Suprapubic skin (tissue), 4 donors: Measurements from ENCODE around the gene BLZF1. TPM values are rescaled to one million over a fixed set of nuclear protein-coding genes. Genes with fewer than 3 reads are reported as not detected.

Experiments used
- DNase-seq, 2 donors: peaks; one replicate each; pipeline ENCODE4 v3.0.0-alpha.2; 2019; ENCODE audit warnings: low spot score in 2 of 2
- H3K27ac ChIP-seq: fragments of 200-600 bp; sonication (generic); one replicate; pipeline ENCODE4 v1.5.1; 2019
- H3K27me3 ChIP-seq: fragments of 200-600 bp; sonication (generic); one replicate; pipeline ENCODE4 v1.5.1; 2019
- H3K36me3 ChIP-seq: fragments of 200-600 bp; sonication (generic); one replicate; pipeline ENCODE4 v1.5.1; 2019
- H3K4me1 ChIP-seq: fragments of 200-600 bp; sonication (generic); one replicate; pipeline ENCODE4 v1.5.1; 2019
- H3K4me3 ChIP-seq: fragments of 200-600 bp; sonication (generic); one replicate; pipeline ENCODE4 v1.5.1; 2019; ENCODE audit warnings: mild to moderate bottlenecking
- H3K9me3 ChIP-seq: fragments of 200-600 bp; sonication (generic); one replicate; pipeline ENCODE4 v1.5.1; 2019
- EP300 ChIP-seq: sonication (generic); formaldehyde crosslinking; IDR thresholded peaks from one replicate; pipeline ENCODE4 v1.6.1; 2017; ENCODE audit warnings: antibody characterized with exemption
- POLR2A ChIP-seq, 2 donors: fragments of 450-650 bp; IDR thresholded peaks; one replicate each; pipeline ENCODE4 v1.6.1; 2017; ENCODE audit warnings: antibody characterized with exemption in 2 of 2, mild to moderate bottlenecking in 2 of 2, moderate library complexity in 2 of 2
- POLR2AphosphoS5 ChIP-seq, 3 donors: sonication (generic); formaldehyde crosslinking; IDR thresholded peaks; one replicate each; pipeline ENCODE4 v1.6.1; 2017; ENCODE audit warnings: antibody characterized with exemption in 3 of 3
- WGBS: methylation state at CpG from one replicate; pipeline ENCODE4 v1.1.5; 2018; 5-methylcytosine and 5-hydroxymethylcytosine counted together
- total RNA-seq, 4 donors: library from RNA; depleted of rRNA; stranded (reverse); fragments of >200 nt; gene quantifications; one replicate each; pipeline ENCODE4 v1.1.0, GENCODE V29; 2016
- TF ChIP-seq, protein P1 (sequence below), 2 donors: fragments of 200-600 bp in 1 of 2; fragments of 450-650 bp in 1 of 2; sonication (generic) in 1 of 2; IDR thresholded peaks; one replicate each; pipeline ENCODE4 v1.5.1; 2016 to 2019; ENCODE audit warnings: antibody characterized with exemption in 2 of 2, mild to moderate bottlenecking in 1 of 2, moderate library complexity in 1 of 2

Gene BLZF1
- total RNA-seq, 4 donors from 2014 or later, result 16.3 to 26.5 (median 25.9) TPM

DNA sequence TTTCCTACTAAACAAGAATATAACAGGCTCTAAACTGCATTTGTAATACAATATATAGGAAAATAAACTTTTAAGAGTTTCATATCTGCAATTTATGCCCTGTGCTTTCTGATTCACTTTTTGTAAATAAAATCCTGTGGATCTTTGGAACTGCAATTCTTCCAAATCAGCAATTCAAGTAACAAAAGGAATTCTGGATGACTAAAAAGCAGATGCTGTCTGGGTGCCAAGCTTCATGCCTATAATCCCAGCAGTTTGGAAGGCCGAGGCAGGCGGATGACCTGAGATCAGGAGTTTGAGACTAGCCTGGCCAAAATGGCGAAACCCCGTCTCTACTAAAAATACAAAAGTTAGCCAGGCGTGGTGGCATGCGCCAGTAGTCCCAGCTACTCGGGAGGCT lies 6.7 kb upstream of the BLZF1 start:
- 90% methylated on average over 7 of the region's 7 CpGs for WGBS
- DNase-seq, result no peak
- no peak for TF ChIP-seq POLR2A (IDR thresholded peaks at IDR 0.05)
- no peak for TF ChIP-seq EP300
- TF ChIP-seq POLR2AphosphoS5 (IDR thresholded peaks at IDR 0.05), result no peak
- TF ChIP-seq, protein P1, sequence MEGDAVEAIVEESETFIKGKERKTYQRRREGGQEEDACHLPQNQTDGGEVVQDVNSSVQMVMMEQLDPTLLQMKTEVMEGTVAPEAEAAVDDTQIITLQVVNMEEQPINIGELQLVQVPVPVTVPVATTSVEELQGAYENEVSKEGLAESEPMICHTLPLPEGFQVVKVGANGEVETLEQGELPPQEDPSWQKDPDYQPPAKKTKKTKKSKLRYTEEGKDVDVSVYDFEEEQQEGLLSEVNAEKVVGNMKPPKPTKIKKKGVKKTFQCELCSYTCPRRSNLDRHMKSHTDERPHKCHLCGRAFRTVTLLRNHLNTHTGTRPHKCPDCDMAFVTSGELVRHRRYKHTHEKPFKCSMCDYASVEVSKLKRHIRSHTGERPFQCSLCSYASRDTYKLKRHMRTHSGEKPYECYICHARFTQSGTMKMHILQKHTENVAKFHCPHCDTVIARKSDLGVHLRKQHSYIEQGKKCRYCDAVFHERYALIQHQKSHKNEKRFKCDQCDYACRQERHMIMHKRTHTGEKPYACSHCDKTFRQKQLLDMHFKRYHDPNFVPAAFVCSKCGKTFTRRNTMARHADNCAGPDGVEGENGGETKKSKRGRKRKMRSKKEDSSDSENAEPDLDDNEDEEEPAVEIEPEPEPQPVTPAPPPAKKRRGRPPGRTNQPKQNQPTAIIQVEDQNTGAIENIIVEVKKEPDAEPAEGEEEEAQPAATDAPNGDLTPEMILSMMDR (IDR thresholded peaks at IDR 0.05), result no peak
- no peaks in the 10 kb centered on the region for H3K9me3 ChIP-seq
- no peaks in the 10 kb centered on the region for H3K36me3 ChIP-seq
- H3K4me1 ChIP-seq, result peaks cover 2% of the 10 kb centered on the region
- H3K27me3 ChIP-seq, result no peaks in the 10 kb centered on the region
- no peak overlapping the region for H3K27ac ChIP-seq
- H3K4me3 ChIP-seq, result no peak overlapping the region

DNA sequence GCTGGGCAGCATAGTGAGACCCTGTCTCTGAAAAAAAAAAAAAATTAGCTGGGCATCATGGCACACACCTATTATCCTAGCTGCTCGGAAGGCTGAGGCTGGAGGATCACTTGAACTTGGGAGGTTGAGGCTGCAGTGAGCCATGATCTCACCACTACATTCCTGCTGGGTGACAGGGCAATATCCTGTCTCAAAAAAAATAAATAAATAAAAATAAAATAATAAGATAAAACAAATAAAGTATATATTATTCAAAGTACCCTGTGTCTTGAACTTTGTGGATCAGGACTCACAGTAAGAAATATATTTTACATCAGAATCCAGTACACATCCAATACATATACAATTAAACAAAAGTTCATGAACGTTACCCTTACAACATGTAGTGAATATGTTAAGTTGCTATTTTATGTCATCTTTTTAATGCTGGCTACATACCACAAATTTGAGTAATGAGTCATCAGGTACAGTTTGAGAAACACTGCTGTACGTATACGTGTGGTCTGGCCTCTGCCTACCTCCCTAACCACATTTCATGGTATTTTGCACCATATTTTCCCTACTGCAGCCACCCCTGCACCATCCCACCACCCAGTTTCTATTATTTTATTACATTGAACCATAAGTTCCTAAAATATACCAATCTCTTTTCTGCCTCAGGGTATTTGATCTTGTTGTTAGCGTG lies 4.8 kb upstream of the BLZF1 start:
- no peak for DNase-seq
- Histone ChIP-seq H3K4me3 (no peak overlapping the region), H3K9me3 (no peaks in the 10 kb centered on the region), H3K27me3 (no peaks in the 10 kb centered on the region), H3K36me3 (no peaks in the 10 kb centered on the region), H3K4me1 (peaks cover 10% of the 10 kb centered on the region), H3K27ac (no peak overlapping the region)
- TF ChIP-seq, protein P1 (IDR thresholded peaks at IDR 0.05), result no peak
- TF ChIP-seq POLR2AphosphoS5 (IDR thresholded peaks at IDR 0.05), result no peak
- TF ChIP-seq POLR2A (IDR thresholded peaks at IDR 0.05), result no peak
- TF ChIP-seq EP300, result no peak
- WGBS, result 72% methylated on average over 5 of the region's 5 CpGs

DNA sequence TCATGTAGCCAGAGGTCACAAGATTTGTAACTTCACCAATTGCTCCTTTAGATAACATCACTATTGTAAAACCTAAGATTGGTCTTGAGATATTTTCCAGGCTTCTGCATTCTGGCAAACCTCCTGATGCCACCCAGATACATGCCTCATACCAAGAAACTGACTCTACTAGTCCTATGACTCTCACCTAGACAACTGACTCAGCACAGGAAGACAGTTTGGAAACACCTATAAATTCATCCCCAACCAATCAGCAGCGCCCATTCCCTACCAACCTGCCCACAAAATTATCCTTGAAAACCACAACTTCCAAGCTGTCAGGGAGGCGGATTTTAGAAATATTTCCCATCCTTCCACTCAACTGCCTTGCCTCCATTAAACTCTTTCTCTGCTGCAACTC lies 3.0 kb upstream of the BLZF1 start:
- DNase-seq, result no peak
- Histone ChIP-seq H3K27ac (no peak overlapping the region), H3K27me3 (no peaks in the 10 kb centered on the region), H3K4me3 (no peak overlapping the region), H3K36me3 (no peaks in the 10 kb centered on the region), H3K9me3 (no peaks in the 10 kb centered on the region), H3K4me1 (peaks cover 23% of the 10 kb centered on the region)
- TF ChIP-seq, protein P1 (IDR thresholded peaks at IDR 0.05), result no peak
- no peak for TF ChIP-seq POLR2AphosphoS5 (IDR thresholded peaks at IDR 0.05)
- no peak for TF ChIP-seq EP300
- no peak for TF ChIP-seq POLR2A (IDR thresholded peaks at IDR 0.05)
- 100% methylated on average over 2 of the region's 2 CpGs for WGBS

DNA sequence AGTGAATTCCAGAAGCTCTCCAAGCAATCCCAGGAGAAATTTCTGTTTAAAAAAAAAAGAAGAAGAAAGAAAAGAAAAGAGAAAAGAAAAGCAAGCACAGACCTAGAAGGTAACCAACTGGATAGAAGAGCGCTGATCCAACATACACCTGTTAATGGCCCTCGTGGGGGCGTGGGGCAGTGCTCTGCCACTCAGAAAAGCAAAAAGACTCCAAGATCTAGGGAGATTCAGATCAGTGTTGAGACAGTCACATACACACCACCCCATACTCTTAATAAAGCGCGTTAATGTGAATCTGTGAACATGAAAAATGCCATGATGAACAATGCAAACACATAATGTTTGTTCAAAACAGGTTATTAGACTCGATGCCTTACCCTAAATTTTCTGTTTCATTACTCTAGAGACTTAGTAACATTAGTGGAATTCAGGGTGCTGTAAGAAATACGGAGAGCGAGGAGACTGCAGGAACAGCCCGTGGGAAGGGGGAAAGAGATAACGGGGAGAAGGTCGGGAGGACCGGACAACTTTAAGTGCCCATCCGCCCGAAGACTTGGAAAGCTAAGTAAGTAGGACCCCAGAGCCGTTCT lies 804 bp upstream of the BLZF1 start:
- Histone ChIP-seq H3K4me1 (peaks cover 23% of the 10 kb centered on the region), H3K27me3 (no peaks in the 10 kb centered on the region), H3K9me3 (no peaks in the 10 kb centered on the region), H3K4me3 (peak overlapping the region; percentile 80), H3K36me3 (peaks cover 6% of the 10 kb centered on the region), H3K27ac (peak overlapping the region; percentile 84)
- TF ChIP-seq, protein P1 (IDR thresholded peaks at IDR 0.05), result no peak
- TF ChIP-seq POLR2AphosphoS5 (IDR thresholded peaks at IDR 0.05), result no peak
- no peak for DNase-seq
- 8% methylated on average over 15 of the region's 15 CpGs for WGBS

DNA sequence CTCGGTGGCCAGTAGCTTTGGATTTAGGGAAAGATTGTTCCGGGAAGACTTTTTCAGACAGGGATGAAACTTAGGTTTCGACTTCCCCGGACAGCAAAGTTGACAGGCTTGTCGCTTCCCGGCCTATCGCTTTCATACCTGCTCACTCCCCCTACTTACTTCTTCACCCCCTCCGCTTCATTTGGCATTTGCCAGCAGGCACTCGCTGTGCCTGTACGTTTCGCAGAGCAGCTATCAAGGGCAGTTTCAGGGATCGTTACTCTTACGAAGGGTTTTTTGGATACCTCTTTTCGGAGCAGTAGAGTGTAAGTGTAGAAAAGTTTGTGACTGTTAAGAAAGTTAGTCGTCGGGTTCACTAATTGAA lies 393 bp downstream of the BLZF1 start:
- peak overlapping the region; percentile 84 for H3K27ac ChIP-seq
- 0% methylated on average over 16 of the region's 16 CpGs for WGBS
- peaks cover 22% of the 10 kb centered on the region for H3K4me1 ChIP-seq
- H3K9me3 ChIP-seq, result no peaks in the 10 kb centered on the region
- no peak for TF ChIP-seq POLR2AphosphoS5 (IDR thresholded peaks at IDR 0.05)
- TF ChIP-seq, protein P1 (IDR thresholded peaks at IDR 0.05), result no peak
- H3K36me3 ChIP-seq, result peaks cover 12% of the 10 kb centered on the region
- H3K27me3 ChIP-seq, result no peaks in the 10 kb centered on the region
- DNase-seq, result no peak
- H3K4me3 ChIP-seq, result peak overlapping the region; percentile 80
